HG02973 (cell line): ENCODE results near the gene KRTAP4-4.
"Not testable (repeated sequence)": the region's sequence is repeated elsewhere in the genome, so short reads cannot be mapped to it uniquely, and the experiment has no call there.

Experiments used
- ATAC-seq: cut with Tn5 transposase; IDR thresholded peaks from one replicate; pipeline ENCODE4 v1.9.1; 2021; ENCODE audit warnings: moderate library complexity; ENCODE audit not compliant: unreplicated experiment

Gene KRTAP4-4

GRCh38 chr17:41148971-41149651, 11.4 kb downstream of the KRTAP4-4 start:
- not testable (repeated sequence) for ATAC-seq

- no peak for ATAC-seq
Observed at GRCh38 chr17:41147531-41148204, 12.9 kb downstream of the KRTAP4-4 start.

- no peak for ATAC-seq
Observed at GRCh38 chr17:41145261-41145660, 15.3 kb downstream of the KRTAP4-4 start.

- ATAC-seq, result no peak
Observed at GRCh38 chr17:41144846-41145245, 15.7 kb downstream of the KRTAP4-4 start.

- no peak for ATAC-seq
Observed at GRCh38 chr17:41141361-41141760, 19.2 kb downstream of the KRTAP4-4 start.

- ATAC-seq, result no peak
Observed at GRCh38 chr17:41140360-41141131, 20.0 kb downstream of the KRTAP4-4 start, which contains the start of gene KRTAP4-6. Gene KRTAP4-6, minus strand, starts transcription at chr17:41140544. Its CDS starts 57 bp downstream, at chr17:41140487.

- ATAC-seq, result not testable (repeated sequence)
Observed at GRCh38 chr17:41139865-41140264, 20.7 kb downstream of the KRTAP4-4 start.

- ATAC-seq, result no peak
Observed at GRCh38 chr17:41133880-41134735, 26.4 kb downstream of the KRTAP4-4 start.

- ATAC-seq, result no peak
Observed at GRCh38 chr17:41131979-41132378, 28.6 kb downstream of the KRTAP4-4 start.

- ATAC-seq, result no peak
Observed at GRCh38 chr17:41127371-41127770, 33.2 kb downstream of the KRTAP4-4 start.

GRCh38 chr17:41126412-41126811, 34.1 kb downstream of the KRTAP4-4 start:
- no peak for ATAC-seq

GRCh38 chr17:41125064-41125463, 35.5 kb downstream of the KRTAP4-4 start:
- ATAC-seq, result no peak

- ATAC-seq, result not testable (repeated sequence)
Observed at GRCh38 chr17:41123991-41124371, 36.6 kb downstream of the KRTAP4-4 start, which contains the start of gene KRTAP4-12. Gene KRTAP4-12, minus strand, starts transcription at chr17:41124182. Its CDS starts 60 bp downstream, at chr17:41124122.

- not testable (repeated sequence) for ATAC-seq
Observed at GRCh38 chr17:41123292-41123990, 37.1 kb downstream of the KRTAP4-4 start.

GRCh38 chr17:41121742-41122141, 38.8 kb downstream of the KRTAP4-4 start:
- no peak for ATAC-seq

GRCh38 chr17:41119696-41120690, 40.6 kb downstream of the KRTAP4-4 start:
- ATAC-seq, result not testable (repeated sequence)

- no peak for ATAC-seq
Observed at GRCh38 chr17:41118721-41119120, 41.8 kb downstream of the KRTAP4-4 start.

GRCh38 chr17:41117846-41118386, 42.6 kb downstream of the KRTAP4-4 start, which contains the start of gene KRTAP4-11:
Gene KRTAP4-11, minus strand, starts transcription at chr17:41118373. Its CDS starts 58 bp downstream, at chr17:41118315.
- ATAC-seq, result not testable (repeated sequence)
